Measurements from ENCODE around the gene VASN. TPM values are rescaled to one million over a fixed set of nuclear protein-coding genes. Genes with fewer than 3 reads are reported as not detected.

VASN gene
- total and polyA plus RNA-seq, 9 of the 15 experiments (the other 6 are each of a cell fraction or from before 2014, with no cell fraction given): 0.01 to 2.5 (median 0.41) TPM; not detected in 1

DNA sequence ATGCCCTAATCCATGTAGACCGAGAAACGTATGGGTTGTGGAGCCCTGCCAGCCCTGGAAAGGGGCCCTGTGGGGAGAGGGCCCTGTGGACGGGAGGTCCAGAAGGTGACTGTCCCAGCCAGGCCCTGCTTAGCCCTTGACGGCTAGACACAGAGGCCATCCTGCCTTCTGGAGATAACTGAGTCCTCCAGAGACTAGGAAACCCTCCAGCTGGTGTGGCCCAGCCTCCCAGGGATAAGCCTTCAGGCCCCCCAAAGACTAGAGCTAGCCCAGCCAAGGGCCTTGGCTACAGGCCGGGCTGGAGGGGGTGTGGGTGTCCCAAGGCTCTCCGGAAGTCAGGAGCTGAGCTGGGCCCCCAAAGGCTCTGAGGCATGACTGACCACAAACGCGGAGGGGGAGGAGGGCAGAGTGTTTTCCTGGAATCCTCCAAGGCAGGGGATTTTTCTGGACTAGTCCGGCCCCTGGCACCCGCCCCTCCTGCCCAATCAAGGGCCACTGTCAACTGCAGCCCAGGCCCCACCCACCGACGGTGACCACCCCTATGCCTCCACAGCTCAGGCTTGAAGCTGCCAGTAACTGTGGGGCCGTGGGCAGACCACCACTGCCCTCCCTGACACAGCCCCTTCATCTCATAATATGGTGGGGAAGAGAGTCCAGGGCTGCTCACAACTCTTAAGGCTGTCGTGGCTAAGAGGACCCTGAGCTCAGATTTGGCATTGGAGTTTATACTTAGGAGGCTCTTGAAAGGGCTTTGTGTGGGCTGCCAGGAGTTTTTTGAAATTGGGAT is 885 bp upstream of the VASN start (continued):
- TF ChIP-seq PHB2 (IDR thresholded peaks at IDR 0.05; ENCODE audit: low read depth) (no peak), PHF21A (IDR thresholded peaks at IDR 0.05; ENCODE audit: borderline replicate concordance, low read depth) (peak; percentile 50; the same call in 1 of the 2 replicates), PML (IDR thresholded peaks at IDR 0.05; ENCODE audit: low read length) (no peak), POLR2B (IDR thresholded peaks at IDR 0.05; ENCODE audit: low read depth, partially characterized antibody) (no peak), ZBTB7A (IDR thresholded peaks at IDR 0.05; ENCODE audit: borderline replicate concordance, control insufficient read depth, low read depth, low read length) (0 out of 2 replicates have a peak, but pooled peaks have one; percentile 21), MCM5 (IDR thresholded peaks at IDR 0.05; ENCODE audit: low read depth) (no peak), ARID1B (IDR thresholded peaks at IDR 0.05) (peak; percentile 62), U2AF1 (optimal IDR thresholded peaks at IDR 0.05; ENCODE audit: low read depth, low read length) (no peak), ZNF699 (CRISPR knock-in tag; IDR thresholded peaks at IDR 0.05; ENCODE audit: insufficient replicate concordance) (no peak), ZNF354B (CRISPR knock-in tag; IDR thresholded peaks at IDR 0.05) (no peak), ETV1 (tag; conservative IDR thresholded peaks at IDR 0.05; ENCODE audit: low read depth) (peak; percentile 52; the same call in 1 of the 2 replicates), UBTF (IDR thresholded peaks at IDR 0.05; ENCODE audit: borderline replicate concordance in 1 of 2, low read depth in 2 of 2, low read length in 2 of 2) (peak in 1 of 2 experiments; percentile 55; a peak in 2 of 4 replicates), MYNN (IDR thresholded peaks at IDR 0.05) (0 out of 2 replicates have a peak, but pooled peaks have one; percentile 44), MYNN (CRISPR knock-in tag; IDR thresholded peaks at IDR 0.05) (no peak), ZNF77 (CRISPR knock-in tag; IDR thresholded peaks at IDR 0.05) (no peak), VEZF1 (CRISPR knock-in tag; IDR thresholded peaks at IDR 0.05) (peak; percentile 89), ZNF583 (CRISPR knock-in tag; IDR thresholded peaks at IDR 0.05) (no peak), DNMT1 (IDR thresholded peaks at IDR 0.05) (no peak), TEAD4 (IDR thresholded peaks at IDR 0.05; ENCODE audit: low read length) (no peak), TEAD4 (CRISPR knock-in tag; IDR thresholded peaks at IDR 0.05; ENCODE audit: borderline replicate concordance) (no peak), SIN3A (IDR thresholded peaks at IDR 0.05; ENCODE audit: borderline replicate concordance in 2 of 2, control insufficient read depth in 1 of 2, low read depth in 2 of 2, low read length in 2 of 2) (0 out of 4 replicates have a peak, but pooled peaks of 1 of the 2 experiments have one; percentile 1), SREBF1 (IDR thresholded peaks at IDR 0.05; ENCODE audit: borderline replicate concordance, low read depth, low read length) (no peak), STAG1 (CRISPR knock-in tag; IDR thresholded peaks at IDR 0.05; ENCODE audit: borderline replicate concordance) (no peak)
- TF ChIP-seq, protein P1, sequence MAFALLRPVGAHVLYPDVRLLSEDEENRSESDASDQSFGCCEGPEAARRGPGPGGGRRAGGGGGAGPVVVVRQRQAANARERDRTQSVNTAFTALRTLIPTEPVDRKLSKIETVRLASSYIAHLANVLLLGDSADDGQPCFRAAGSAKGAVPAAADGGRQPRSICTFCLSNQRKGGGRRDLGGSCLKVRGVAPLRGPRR (CRISPR knock-in tag; IDR thresholded peaks at IDR 0.05): no peak

Data from K562 (cell line).